Measurements from ENCODE around the gene ECI1.
"Not testable (repeated sequence)": the region's sequence is repeated elsewhere in the genome, so short reads cannot be mapped to it uniquely, and the experiment has no call there.

The ECI1 gene

DNA sequence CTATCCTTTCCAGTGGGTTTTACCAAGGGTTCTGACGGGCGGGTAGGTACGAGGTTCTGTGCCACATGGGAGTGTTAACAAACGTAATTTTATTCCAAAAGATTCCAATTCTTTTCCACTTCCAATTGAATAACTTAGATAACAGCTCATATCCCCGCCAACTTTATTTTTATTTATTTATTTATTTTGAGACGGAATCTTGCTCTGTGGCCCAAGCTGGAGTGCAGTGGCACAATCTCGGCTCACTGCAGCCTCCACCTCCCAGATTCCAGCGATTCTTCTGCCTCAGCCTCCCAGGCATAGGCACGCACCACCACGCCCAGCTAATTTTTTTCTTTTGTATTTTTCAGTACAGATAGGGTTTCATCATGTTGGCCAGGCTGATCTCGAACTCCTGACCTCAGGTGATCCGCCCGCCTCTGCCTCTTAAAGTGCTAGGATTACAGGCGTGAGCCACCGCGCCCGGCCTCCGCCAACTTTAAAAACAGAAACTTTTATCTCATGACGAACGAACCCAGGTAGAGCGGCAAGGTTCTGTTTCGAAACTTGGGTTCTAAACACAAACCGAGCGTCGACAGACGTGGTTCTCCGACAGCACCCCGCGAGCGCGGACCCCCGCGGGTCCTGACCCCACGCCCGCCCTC lies 613 bp downstream of the ECI1 start:
- peak; percentile 44 for DNase-seq

DNA sequence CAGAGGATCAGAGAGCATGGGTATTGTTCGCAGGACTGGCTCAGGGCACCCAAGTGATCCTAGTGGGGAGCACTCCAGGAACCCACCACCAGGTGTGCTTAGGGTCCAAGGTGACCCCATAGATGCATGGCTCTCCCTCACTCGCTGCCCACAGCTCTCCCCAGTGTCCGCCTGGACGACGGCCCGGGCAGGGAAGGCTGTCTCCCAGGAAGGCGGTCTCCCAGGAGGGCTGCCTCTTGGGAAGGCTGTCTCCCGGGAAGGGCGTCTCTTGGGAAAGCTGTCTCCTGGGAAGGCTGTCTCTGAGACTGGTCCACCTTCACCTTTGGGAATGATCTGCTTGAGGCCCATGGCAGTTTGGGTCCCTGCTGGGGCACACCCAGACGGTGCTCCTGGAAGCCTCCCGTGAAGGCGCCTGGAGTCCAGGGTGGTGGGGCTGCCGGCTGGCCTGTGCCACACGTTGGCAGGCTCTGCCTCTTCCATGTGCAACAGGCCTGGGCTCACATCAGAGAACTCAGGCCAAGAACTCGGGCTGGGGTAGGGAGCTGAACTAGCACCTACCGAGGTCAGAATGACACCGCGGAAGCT lies 5.0 kb downstream of the ECI1 start:
- no peak for DNase-seq

DNA sequence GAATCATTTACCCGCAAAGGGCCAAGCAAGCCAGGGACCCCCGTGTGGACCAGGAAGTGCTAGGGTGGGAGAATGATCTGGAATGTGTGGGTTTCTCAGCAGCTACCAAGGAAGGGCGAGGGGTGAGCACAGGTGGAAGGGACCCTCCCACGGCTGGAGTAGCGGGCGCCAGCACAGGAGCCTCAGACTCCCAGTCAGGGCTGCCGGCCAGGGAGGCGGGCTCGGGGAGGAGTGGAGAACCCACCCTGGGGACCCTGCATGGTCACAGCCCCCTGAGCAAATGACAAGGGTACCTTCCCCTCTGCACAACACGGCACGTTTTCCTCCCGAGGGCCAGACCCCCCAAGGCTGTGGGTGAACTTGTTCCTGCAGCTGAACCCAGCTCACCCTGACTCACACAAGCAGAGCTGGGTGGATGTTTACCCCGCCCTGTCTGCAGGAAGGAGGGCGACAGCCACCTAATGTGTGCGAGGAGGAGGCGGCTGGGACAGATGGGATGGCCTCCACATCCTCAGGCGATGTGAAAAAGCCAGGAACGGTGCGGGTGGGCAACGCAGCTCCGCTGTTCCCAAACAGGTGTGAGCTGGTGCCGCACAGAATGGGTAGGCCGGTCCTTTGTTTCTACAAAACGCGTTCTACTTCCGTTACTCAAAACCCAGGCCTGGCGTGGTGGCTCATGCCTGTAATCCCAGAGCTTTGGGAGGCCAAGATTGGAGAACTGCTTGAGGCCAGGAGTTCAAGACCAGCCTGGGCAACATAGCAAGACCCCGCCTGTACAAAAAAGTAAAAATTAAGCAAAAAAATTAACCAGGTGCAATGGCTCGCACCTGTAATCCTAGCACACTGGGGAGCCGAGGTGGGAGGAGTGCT lies 6.2 kb downstream of the ECI1 start:
- no peak for DNase-seq

DNA sequence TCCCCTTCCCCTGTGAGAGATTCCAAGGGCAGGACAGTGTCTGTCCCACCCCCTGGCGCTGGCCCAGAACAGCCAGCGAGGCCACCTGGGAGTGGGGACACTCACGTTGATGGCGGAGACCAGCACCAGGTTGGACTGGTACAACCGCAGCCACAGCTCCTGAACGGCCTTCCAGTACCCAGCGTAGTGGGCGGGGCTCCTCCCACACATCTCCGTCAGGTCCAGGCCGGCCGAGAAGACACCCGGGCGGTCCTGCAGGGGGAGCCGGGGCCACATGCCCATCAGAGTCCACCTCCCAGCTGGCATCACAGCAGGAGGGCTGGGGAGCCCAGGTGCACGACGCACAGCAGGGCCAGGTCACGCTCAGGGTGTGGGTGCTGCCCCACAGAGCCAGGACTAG lies 7.1 kb downstream of the ECI1 start:
- DNase-seq, result no peak

DNA sequence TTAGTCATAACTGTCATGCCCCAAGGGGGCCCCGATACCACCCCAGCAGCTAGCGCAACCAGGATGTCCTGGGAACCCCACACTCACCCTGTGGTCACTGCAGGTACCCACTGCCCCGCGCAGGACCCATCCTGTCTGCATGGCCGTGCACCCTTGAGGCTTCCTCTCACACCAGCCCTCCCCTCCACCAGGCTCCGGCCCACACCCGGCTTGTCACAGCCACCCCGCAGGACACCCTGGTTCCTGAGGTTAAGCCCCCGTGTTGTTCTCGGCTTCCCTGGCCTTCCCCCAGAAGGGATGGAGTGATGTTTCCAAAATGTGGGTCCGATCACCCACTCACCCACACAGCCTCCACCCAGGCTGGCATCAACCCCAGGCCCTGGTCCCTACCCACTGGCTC lies 7.6 kb downstream of the ECI1 start:
- DNase-seq, result no peak

DNA sequence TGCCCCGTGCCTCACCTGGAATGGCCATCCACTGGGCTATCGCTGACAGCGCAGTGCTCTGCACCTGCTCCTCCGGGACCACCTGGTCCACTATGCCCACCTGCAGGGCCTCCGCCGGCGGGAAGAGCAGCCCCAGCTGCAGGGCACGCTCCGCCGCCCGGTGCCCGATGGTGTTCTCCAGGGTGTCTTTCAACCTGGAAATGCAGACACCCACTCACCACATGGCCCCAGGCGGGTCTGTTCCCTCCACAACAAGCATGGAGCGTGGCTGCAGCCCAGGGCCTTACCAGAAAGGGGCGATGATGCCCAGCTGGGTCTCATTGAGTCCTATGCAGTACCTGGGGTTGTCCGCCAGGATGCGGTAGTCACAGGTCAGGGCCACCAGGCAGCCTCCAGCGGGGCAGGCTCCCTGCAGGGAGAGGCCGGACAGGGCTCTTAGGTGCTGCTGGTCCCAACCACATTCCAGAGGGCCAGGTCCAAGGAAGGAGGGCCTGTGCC lies 8.3 kb downstream of the ECI1 start:
- no peak for DNase-seq

DNA sequence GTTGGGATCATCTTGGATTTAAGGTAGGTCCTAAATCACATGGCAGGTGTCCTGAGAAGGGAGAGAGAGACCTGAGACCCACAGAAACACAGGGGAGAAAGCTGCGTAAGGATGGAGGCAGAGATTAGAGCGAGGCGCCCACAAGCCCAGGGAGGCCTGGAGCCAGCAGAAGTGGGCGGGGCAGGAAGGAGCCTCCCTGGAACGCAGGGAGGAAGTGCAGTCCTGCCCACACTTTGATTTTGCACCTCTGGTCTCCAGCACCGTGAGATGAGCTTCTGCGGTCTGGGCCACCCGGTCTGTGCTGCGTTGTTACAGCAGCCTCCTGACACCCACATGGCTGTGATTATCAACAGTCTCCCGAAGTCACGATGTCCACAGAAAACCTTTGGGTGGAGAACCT lies 8.8 kb downstream of the ECI1 start:
- no peak for DNase-seq

DNA sequence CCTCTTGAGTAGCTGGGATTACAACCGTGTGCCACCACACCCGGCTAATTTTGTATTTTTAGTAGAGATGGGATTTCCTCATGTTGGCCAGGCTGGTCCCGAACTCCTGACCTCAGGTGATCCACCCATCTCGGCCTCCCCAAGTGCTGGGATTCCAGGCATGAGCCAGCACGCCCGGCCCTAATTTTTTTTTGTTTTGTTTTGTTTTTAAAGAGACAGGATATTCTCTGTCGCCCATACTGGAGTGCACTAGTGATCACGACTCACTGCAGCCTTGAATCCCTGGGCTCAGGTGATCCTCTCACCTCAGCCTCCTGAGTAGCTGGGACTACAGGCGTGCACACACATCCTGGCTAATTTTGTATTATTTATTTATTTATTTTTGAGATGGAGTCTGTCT lies 11.1 kb downstream of the ECI1 start:
- not testable (repeated sequence) for DNase-seq

DNA sequence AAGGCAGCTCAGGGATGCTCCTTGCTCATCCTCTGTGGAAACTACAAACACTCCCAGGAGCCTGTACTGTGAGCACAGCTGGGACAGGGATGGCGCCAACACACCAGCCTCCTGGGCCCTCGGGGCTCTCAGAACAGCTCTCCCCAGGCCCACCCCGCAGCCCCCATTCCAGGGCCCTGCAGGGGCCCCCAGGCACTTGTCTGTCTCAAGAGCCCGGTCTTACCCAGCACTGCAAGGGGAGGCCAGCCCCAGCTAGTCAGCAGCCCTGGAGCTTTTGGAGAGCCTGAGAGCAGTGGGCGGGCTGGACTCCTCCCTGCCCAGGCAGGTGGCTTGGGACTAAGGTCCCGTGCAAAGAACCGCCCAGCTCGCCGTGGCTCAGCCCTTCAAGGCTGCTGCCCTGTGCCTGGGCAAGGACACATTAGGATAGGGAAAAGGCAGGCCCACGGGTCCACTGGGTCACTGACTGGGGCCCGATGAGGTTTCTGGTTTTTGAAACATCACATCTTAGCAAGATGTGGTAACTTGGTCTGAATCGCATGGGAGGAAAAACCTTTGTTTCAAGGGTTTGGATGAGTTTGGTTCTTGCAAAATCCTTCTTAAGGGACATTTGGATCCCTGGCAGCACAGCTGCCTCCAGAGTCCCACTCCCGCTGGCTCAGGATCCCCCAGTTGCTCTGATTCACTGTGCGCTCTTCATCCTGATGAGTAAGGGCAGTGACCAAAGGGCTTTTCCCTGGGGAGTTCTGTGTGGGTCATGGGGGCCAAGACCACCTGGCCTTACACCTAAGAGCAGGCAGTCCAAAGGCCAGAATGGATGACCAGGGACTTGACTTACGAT lies 12.3 kb downstream of the ECI1 start:
- no peak for DNase-seq

DNA sequence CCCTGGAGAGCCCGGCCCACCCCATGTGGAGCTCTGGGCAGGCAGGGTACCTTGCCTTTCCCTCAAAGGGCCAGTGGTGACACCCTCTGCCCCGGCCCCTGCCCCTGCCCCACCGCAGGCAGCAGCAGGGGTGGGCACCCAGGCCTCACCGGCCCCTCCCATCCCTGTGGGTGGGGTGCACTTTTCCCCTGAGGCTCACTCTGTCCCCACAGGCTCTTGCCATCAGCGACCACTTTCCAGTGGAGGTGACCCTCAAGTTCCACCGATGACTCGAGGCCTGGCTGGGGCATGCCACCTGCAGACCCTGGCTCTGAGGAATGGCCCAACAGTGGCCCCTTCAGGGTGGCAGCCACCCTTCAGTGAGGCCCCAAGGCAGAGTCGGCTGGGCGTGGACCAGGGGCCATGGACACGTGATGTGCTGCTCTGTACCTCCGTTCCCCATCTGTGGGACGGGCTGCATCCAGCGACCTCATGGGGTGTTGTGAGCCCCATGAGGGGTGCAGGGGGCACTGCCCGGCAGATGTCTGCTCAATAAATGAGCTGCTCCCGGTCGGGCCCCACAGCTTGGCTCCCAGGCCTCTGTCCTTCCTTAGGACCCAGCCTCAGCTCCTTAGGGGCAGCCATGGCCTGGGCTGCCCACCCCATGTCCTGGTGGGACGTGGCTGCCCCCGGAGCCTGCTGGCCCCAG lies 13.1 kb downstream of the ECI1 start:
- no peak for DNase-seq

DNA sequence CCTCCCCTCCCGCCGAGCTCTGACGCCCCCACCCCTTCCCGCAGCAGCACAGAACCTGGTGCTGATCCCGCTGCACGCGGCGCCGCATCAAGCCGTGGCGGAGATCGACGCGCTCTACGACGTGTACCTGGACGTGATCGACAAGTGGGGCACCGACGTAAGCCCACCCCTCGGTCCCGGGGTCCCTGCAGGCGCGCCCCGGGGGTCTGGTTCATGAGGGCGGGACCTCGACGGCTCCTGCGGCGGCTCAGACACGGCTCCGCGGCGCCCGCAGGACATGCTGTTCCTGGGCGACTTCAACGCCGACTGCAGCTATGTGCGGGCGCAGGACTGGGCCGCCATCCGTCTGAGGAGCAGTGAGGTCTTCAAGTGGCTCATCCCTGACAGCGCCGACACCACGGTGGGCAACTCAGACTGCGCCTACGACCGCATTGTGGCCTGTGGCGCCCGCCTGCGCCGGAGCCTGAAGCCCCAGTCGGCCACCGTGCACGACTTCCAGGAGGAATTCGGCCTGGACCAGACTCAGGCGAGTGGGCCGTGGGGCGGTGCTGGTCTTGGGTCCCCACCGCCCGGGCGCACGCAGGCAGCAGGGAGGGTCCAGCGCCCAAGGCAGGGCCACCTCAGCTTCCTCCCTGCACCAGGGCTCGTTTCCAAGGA lies 13.8 kb downstream of the ECI1 start:
- DNase-seq, result no peak

DNA sequence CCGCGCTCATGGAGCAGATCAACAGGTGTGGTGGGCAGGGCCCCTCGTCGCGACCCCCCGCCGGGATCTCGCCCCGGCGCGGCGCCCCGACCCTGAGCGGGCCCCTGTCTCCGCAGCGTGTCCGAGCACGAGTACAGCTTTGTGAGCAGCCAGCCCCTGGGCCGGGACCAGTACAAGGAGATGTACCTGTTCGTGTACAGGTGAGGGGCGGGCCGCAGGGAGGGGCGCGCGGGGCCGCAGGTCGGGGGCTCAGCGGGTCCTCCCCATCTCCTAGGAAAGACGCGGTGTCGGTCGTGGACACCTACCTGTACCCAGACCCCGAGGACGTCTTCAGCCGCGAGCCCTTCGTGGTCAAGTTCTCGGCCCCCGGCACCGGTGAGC lies 14.3 kb downstream of the ECI1 start:
- DNase-seq, result no peak

DNA sequence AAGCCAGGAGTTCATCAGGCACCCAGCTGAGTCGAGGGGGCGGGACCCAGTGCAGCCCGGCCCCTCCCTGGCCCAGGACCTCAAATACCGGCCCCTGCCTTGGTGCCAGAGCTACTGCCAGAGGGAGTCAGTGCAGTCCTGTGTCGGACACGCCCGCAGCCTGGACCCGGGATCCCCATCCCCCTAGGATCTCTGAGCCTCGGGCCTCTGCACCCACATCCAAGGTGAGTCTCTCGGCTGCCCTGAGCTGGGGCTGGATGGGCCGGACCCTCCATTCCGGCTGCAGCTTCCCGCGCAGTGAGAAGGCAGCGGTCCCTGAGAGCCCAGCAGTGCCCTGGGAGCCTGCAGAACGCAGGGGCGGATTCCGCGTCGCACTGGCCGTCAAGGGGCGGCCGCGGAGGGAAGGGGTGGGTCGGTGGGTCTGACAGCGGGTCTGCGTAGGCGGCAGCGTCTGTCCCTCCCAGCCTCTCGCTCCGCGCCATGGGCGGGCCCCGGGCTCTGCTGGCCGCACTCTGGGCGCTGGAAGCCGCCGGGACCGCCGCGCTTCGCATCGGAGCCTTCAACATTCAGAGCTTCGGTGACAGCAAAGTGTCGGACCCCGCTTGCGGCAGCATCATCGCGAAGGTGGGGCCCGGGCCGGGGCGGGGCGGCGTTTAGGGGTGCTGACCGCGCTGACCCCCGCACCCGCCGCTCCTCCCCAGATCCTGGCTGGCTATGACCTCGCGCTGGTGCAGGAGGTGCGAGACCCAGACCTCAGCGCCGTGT lies 14.9 kb downstream of the ECI1 start, which contains the start of gene DNASE1L2:
Gene DNASE1L2 (plus strand): TSS at position 108 of the 765 bp plus-strand sequence. CDS start 373 bp downstream, at position 481.
- DNase-seq, result no peak

DNA sequence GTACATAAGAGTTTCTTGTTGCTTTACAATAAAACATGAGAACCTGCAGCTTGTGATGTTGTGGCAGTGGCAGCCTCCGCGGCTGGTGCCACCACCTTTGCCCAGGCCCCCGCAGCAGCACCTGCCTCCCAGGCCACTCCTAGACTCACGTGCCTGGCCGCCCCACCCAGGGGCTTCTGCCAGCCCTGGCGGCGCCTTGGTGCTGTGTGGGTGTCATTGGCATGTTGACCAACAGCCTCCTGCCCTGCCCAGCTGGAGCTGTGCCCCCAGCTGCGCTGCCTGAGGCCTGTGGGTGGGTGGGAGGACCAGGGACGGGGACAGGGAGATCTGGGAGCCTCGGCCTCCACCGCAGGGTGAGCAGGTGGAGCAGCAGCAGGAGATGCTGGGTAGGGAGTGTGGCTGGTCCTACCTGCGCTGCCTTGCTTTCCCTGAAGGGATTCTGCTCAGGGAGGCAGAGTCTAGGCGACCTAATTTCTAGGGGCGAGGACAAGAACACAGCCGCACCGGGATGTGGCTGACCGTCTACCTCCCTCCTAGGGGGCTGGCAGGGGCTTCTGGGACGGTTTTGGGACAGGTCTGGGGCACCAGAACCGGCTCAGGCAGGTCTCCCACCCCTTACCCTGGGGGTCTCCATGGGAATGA lies 15.6 kb downstream of the ECI1 start:
- DNase-seq, result no peak

DNA sequence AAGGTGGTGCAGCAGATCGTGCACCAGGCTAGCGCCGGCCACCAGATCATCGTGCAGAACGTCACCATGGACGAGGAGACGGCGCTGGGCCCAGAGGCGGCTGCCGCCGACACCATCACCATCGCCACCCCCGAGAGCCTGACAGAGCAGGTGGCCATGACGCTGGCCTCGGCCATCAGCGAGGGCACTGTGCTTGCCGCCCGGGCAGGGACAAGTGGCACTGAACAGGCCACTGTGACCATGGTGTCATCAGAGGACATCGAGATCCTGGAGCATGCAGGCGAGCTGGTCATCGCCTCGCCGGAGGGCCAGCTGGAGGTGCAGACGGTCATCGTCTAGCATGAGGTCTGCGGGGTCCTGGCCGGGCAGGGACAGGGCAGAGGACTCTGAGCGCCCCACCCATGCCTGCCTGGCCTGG lies 16.1 kb downstream of the ECI1 start:
- no peak for DNase-seq

DNA sequence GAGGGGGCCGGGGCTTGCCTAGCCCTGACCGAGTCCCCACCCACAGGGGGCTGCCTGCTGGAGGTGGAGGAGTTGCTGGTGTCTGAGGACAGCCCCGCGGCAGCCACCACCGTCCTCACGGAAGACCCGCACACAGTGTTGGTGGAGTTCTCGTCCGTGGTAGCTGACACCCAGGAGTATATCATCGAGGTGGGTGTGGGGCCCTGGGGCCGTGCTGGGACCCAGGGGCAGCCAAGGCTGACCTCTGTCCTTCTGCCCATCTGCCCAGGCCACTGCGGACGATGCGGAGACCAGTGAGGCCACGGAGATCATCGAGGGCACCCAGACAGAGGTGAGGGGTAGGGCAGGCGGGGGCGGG lies 16.6 kb downstream of the ECI1 start:
- DNase-seq, result no peak

DNA sequence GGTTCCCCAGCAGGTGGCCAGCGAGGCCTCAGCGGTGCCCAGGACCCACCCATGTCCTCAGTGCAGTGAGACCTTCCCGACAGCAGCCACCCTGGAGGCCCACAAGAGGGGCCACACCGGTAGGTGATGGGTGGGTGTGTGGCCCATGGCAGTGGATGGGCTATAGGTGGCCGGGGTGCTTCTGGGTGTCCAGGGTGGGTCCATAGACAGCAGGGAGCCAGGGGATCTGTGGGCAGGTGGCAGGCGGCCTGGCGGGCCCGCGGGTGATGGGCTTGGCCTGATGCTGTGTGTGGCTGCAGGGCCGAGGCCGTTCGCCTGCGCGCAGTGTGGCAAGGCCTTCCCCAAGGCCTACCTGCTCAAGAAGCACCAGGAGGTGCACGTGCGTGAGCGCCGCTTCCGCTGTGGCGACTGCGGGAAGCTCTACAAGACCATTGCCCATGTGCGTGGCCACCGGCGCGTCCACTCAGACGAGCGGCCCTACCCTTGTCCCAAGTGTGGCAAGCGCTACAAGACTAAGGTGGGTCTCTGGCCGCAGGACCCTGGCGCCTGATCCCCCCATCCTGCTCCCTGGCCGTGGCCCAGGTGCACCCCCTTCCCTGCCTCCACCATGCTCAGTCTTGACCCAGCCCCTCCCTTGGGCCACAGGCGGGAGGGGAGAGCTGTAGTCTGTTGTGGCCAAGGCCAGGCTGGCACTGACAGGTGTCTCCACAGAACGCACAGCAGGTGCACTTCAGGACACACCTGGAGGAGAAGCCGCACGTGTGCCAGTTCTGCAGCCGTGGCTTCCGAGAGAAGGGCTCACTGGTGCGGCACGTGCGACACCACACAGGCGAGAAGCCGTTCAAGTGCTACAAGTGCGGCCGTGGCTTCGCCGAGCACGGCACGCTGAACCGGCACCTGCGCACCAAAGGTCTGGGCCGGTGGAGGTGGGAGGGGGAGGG lies 17.2 kb downstream of the ECI1 start:
- no peak for DNase-seq

DNA sequence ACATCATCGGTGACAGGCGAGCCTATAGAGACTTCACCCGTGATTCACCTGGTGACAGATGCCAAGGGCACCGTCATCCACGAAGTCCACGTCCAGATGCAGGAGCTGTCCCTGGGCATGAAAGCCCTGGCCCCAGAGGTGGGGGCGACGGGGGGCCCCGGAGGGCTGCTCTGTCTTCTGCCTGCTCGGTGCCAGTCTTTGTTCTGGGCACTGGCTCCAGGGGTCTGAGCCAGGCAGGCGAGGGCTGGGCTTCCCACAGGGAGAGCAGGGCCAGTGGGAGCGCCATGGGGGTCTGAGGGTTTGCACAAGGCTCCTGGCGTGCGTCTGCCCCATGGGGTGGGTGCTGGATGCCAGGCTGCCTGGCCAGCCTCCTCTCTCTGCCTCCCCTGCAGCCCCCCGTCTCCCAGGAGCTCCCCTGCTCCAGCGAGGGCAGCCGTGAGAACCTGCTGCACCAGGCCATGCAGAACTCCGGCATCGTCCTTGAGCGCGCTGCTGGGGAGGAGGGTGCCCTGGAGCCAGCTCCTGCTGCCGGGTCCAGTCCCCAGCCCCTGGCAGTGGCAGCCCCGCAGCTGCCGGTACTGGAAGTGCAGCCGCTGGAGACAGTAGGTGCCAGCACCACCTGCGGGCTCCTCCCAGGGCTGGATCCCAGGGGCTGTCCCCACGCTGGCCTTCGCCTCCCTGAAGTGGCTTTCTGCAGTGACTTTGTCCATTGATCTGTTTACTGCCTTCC lies 18.2 kb downstream of the ECI1 start:
- no peak for DNase-seq

Data from activated CD4-positive, alpha-beta T cell treated with anti-CD3 and anti-CD28 coated beads, Interleukin-2, amount 50 U/mL, for 16 hours (primary cell).